Osteoblast (primary cell): ENCODE measurements around the gene EFCAB9. TPM values are rescaled to one million over a fixed set of nuclear protein-coding genes. Genes with fewer than 3 reads are reported as not detected.

Experiments used
- DNase-seq: peaks from one replicate; pipeline ENCODE4 v3.0.0; 2011; ENCODE audit warnings: low spot score, mixed read lengths; ENCODE audit not compliant: insufficient read length; ENCODE audit errors: missing footprints
- H2AFZ ChIP-seq: 2 replicates; pipeline ENCODE4 v1.6.0; 2011; ENCODE audit warnings: mild to moderate bottlenecking, low read length
- H3K27ac ChIP-seq: 2 replicates; pipeline ENCODE4 v1.5.1; 2011; ENCODE audit warnings: mild to moderate bottlenecking, low read depth, low read length, moderate library complexity
- H3K27me3 ChIP-seq: 2 replicates; pipeline ENCODE4 v1.6.0; 2012; ENCODE audit warnings: mild to moderate bottlenecking, control low read depth, inconsistent platforms, low read length, moderate library complexity; ENCODE audit not compliant: insufficient read depth
- H3K36me3 ChIP-seq: 2 replicates; pipeline ENCODE4 v1.5.1; 2011; ENCODE audit warnings: mild to moderate bottlenecking, low read length, control low read depth, moderate library complexity; ENCODE audit not compliant: insufficient read depth
- H3K4me1 ChIP-seq: 2 replicates; pipeline ENCODE4 v1.5.1; 2011; ENCODE audit warnings: mild to moderate bottlenecking, low read length, control low read depth, moderate library complexity; ENCODE audit not compliant: insufficient read depth
- H3K4me2 ChIP-seq: 2 replicates; pipeline ENCODE4 v1.6.0; 2011; ENCODE audit warnings: mild to moderate bottlenecking, low read length; ENCODE audit not compliant: insufficient read depth
- H3K4me3 ChIP-seq: fragments of 200-600 bp; sonication (generic); 3 replicates; pipeline ENCODE4 v1.5.1; 2012; ENCODE audit warnings: mild to moderate bottlenecking, low read length, inconsistent platforms; ENCODE audit not compliant: insufficient read depth
- H3K79me2 ChIP-seq: 2 replicates; pipeline ENCODE4 v1.6.0; 2012; ENCODE audit warnings: mild to moderate bottlenecking, low read length, control low read depth, inconsistent platforms; ENCODE audit not compliant: insufficient read depth
- H3K9me3 ChIP-seq: 2 replicates; pipeline ENCODE4 v1.5.1; 2011; ENCODE audit warnings: low read depth, low read length, control low read depth
- H4K20me1 ChIP-seq: 2 replicates; pipeline ENCODE4 v1.6.0; 2012; ENCODE audit warnings: mild to moderate bottlenecking, low read length, control low read depth; ENCODE audit not compliant: insufficient read depth
- total RNA-seq: library from RNA; depleted of rRNA; stranded (reverse); fragments of >200 nt; gene quantifications from 2 replicates; pipeline ENCODE4 v1.2.3, GENCODE V29; 2012
- TF ChIP-seq, protein P1 (sequence below): IDR thresholded peaks from 2 replicates; pipeline ENCODE4 v1.5.1; 2011; ENCODE audit warnings: mild to moderate bottlenecking, low read depth, low read length, moderate library complexity; ENCODE audit errors: extremely low read depth

The EFCAB9 gene
- total RNA-seq, 1 donor = not detected

DNA sequence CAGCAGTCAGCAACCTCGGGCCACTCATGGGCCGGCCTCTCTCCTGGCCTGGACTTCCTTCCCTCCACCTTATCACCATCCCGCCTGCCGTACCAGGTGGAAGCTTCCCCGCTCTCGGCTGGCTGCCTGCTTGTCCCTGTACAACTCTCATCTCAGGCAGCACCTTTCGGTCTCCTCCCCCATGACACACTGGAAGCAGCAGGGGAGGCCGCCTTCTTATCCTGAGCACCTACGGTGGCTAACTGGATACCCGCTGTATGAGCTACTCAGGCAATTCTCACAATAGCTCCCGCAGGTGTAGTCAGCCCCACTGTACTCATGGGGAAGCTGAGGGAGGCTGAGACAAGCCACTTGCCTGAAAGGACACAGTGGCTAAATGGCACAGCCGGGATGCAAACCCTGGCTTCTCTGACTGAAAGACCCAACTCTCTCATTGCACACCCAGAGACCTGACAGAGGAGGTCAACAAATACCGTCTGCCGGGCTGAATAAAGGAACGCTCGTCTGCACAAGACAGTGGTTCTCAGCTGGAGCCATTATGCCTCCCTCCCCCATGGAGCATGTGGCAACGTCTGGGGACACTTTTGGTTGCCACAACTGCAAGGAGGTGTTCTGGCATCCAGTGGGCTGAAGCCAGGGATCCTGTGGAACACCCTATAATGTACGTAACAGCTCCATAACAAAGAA lies 15.5 kb upstream of the EFCAB9 start:
- H3K9me3 ChIP-seq = no peaks in the 10 kb centered on the region
- no peaks in the 10 kb centered on the region for H3K27me3 ChIP-seq
- H4K20me1 ChIP-seq = peaks cover 26% of the 10 kb centered on the region
- H3K36me3 ChIP-seq = peaks cover 7% of the 10 kb centered on the region
- TF ChIP-seq, protein P1, sequence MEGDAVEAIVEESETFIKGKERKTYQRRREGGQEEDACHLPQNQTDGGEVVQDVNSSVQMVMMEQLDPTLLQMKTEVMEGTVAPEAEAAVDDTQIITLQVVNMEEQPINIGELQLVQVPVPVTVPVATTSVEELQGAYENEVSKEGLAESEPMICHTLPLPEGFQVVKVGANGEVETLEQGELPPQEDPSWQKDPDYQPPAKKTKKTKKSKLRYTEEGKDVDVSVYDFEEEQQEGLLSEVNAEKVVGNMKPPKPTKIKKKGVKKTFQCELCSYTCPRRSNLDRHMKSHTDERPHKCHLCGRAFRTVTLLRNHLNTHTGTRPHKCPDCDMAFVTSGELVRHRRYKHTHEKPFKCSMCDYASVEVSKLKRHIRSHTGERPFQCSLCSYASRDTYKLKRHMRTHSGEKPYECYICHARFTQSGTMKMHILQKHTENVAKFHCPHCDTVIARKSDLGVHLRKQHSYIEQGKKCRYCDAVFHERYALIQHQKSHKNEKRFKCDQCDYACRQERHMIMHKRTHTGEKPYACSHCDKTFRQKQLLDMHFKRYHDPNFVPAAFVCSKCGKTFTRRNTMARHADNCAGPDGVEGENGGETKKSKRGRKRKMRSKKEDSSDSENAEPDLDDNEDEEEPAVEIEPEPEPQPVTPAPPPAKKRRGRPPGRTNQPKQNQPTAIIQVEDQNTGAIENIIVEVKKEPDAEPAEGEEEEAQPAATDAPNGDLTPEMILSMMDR = no peak
- peaks cover 25% of the 10 kb centered on the region for H3K4me1 ChIP-seq
- H3K4me3 ChIP-seq = no peak overlapping the region
- no peak overlapping the region for H2AFZ ChIP-seq
- DNase-seq = no peak
- H3K27ac ChIP-seq = no peak overlapping the region
- no peak overlapping the region for H3K4me2 ChIP-seq
- peaks cover 85% of the 10 kb centered on the region for H3K79me2 ChIP-seq

- DNase-seq = peak; percentile 84
- Histone ChIP-seq H3K4me2 (peak overlapping the region; percentile 79), H3K36me3 (peaks cover 9% of the 10 kb centered on the region), H3K4me1 (peaks cover 17% of the 10 kb centered on the region), H3K4me3 (peak overlapping the region; percentile 60), H2AFZ (peak overlapping the region; percentile 80), H3K9me3 (no peaks in the 10 kb centered on the region), H3K79me2 (peaks cover 89% of the 10 kb centered on the region), H3K27ac (peak overlapping the region; percentile 75), H3K27me3 (no peaks in the 10 kb centered on the region), H4K20me1 (peaks cover 26% of the 10 kb centered on the region)
- TF ChIP-seq, protein P1 = no peak
Measured at GRCh38 chr5:172178991-172179989, 14.7 kb upstream of the EFCAB9 start.

DNA sequence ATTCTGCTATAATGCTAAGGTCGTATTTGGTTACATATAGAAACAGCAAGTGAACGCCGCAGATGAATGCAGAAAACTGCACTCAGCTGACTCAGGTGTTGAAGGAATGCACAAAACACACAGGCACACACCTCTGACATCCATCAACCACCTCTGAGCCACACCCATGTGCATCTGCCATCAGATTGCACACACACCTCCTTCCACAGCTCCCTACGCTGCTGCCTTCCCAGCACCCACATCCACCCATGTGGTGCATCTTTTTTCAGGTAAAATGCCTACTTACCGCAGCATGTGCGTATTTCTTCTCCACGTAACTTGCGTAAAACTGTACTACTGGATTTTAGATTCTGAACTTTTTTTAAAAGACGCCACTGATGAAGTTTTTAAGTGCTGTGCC lies 13.0 kb upstream of the EFCAB9 start:
- peaks cover 15% of the 10 kb centered on the region for H3K4me1 ChIP-seq
- TF ChIP-seq, protein P1 = no peak
- no peaks in the 10 kb centered on the region for H3K9me3 ChIP-seq
- no peaks in the 10 kb centered on the region for H3K27me3 ChIP-seq
- peaks cover 15% of the 10 kb centered on the region for H3K36me3 ChIP-seq
- H3K4me2 ChIP-seq = no peak overlapping the region
- no peak overlapping the region for H3K4me3 ChIP-seq
- H3K27ac ChIP-seq = no peak overlapping the region
- peaks cover 26% of the 10 kb centered on the region for H4K20me1 ChIP-seq
- H3K79me2 ChIP-seq = peaks cover 89% of the 10 kb centered on the region
- no peak overlapping the region for H2AFZ ChIP-seq
- no peak for DNase-seq

DNA sequence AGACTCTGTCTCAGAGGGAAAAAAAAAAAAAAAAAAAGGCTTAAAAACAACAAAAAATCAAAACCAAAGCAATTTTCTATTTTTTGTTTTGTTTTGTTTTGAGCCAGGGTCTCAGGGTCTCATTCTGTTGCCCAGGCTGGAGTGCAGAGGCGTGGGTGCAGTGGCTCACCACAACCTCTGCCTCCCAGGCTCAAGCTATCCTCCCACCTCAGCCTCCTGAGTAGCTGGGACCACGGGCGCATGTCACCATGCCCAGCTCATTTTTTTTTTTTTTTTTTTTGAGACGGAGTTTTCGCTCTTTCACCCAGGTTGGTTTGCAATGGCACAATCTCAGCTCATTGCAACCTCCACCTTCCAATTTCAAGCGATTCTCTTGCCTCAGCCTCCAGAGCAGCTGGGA lies 11.7 kb upstream of the EFCAB9 start:
- peaks cover 15% of the 10 kb centered on the region for H3K36me3 ChIP-seq
- TF ChIP-seq, protein P1 = no peak

More for the DNA sequence above, 11.7 kb upstream of the EFCAB9 start:
- Histone ChIP-seq H3K9me3 (no peaks in the 10 kb centered on the region), H4K20me1 (peaks cover 22% of the 10 kb centered on the region), H3K27ac (no peak overlapping the region), H3K79me2 (peaks cover 92% of the 10 kb centered on the region), H3K4me2 (no peak overlapping the region), H3K4me3 (no peak overlapping the region), H2AFZ (no peak overlapping the region), H3K4me1 (peaks cover 25% of the 10 kb centered on the region), H3K27me3 (no peaks in the 10 kb centered on the region)
- no peak for DNase-seq
